HepG2 (cell line): ENCODE measurements around the gene GRIK4. TPM values are rescaled to one million over a fixed set of nuclear protein-coding genes. Genes with fewer than 3 reads are reported as not detected.

ENCODE experiments used
- ATAC-seq: fragments of 200-7000 bp; cut with Tn5 transposase; 3 replicates; pipeline ENCODE4 v1.9.1; 2020; ENCODE audit warnings: mild to moderate bottlenecking, moderate library complexity
- BruUV-seq: library from RNA; stranded (reverse); fragments of 400-500 nt; replicated peaks from 2 replicates; lab custom pipeline; 2021; lab: Mats Ljungman, UMichigan
- CTCF ChIA-PET: fragments of 300-600 bp; formaldehyde crosslinking; extraction: SDS; loops from one replicate; lab custom pipeline; 2021; ENCODE audit warnings: low total read pairs, inconsistent platforms, low intra/inter-chr PET ratio; lab: Yijun Ruan, JAX
- POLR2A ChIA-PET: fragments of 350-600 bp; sonication (Branson Sonifier 250); formaldehyde crosslinking; loops from one replicate; lab custom pipeline; 2020; ENCODE audit warnings: antibody characterized with exemption, inconsistent platforms; lab: Yijun Ruan, JAX
- DNase-seq: peaks from one replicate; pipeline ENCODE4 v3.0.0-alpha.2; 2015; ENCODE audit warnings: low spot score
- FAIRE-seq: peaks from 3 replicates; lab custom pipeline; 2011; peaks lifted over from hg19 to GRCh38; lab: Jason Lieb, UNC
- H2AFZ ChIP-seq: one replicate; pipeline ENCODE4 v1.6.1; 2011; ENCODE audit warnings: low read length, inconsistent platforms
- H3K27ac ChIP-seq: fragments of 300-600 bp; 3 replicates; pipeline ENCODE4 v1.8.0; 2011; ENCODE audit warnings: mixed run types, mild to moderate bottlenecking, mixed read lengths, low read length, inconsistent platforms; ENCODE audit not compliant: insufficient read depth; ENCODE audit errors: extremely low read length
- H3K27me3 ChIP-seq, 2 experiments: fragments of 200-600 bp in 1 of 2; 2 replicates in 1 of 2; 3 replicates in 1 of 2; pipeline versions ENCODE4 v1.6.0 to v1.8.0; 2011; ENCODE audit warnings: low read length in 2 of 2, mild to moderate bottlenecking in 2 of 2, moderate library complexity in 2 of 2, inconsistent platforms in 1 of 2; ENCODE audit not compliant: insufficient read depth in 2 of 2, control insufficient read depth in 1 of 2
- H3K36me3 ChIP-seq, 2 experiments: fragments of 200-600 bp in 1 of 2; replicated peaks in 1 of 2; 2 replicates in 1 of 2; 3 replicates in 1 of 2; pipeline versions ENCODE4 v1.5.1 to v1.8.0; 2011; ENCODE audit warnings: low read length in 2 of 2, inconsistent platforms in 1 of 2; ENCODE audit not compliant: insufficient read depth in 2 of 2, control insufficient read depth in 1 of 2
- H3K4me1 ChIP-seq: 2 replicates; pipeline ENCODE4 v1.5.1; 2012; ENCODE audit warnings: low read length, inconsistent platforms; ENCODE audit not compliant: insufficient read depth
- H3K4me2 ChIP-seq: 2 replicates; pipeline ENCODE4 v1.6.0; 2011; ENCODE audit warnings: low read depth, low read length, inconsistent platforms
- H3K4me3 ChIP-seq, 3 experiments: fragments of 200-600 bp in 1 of 3; sonication (generic), shearing (Covaris generic) in 1 of 3; replicated peaks in 1 of 3; 2 replicates each; pipeline ENCODE4 v1.5.1; 2011 to 2016; ENCODE audit warnings: low read length in 3 of 3, inconsistent platforms in 2 of 3, low read depth in 2 of 3, mild to moderate bottlenecking in 2 of 3, control low read depth in 1 of 3, mixed read lengths in 1 of 3; ENCODE audit not compliant: insufficient read depth in 1 of 3
- H3K79me2 ChIP-seq: one replicate; pipeline ENCODE4 v1.6.1; 2011; ENCODE audit warnings: low read length, inconsistent platforms; ENCODE audit not compliant: insufficient read depth
- H3K9ac ChIP-seq: 2 replicates; pipeline ENCODE4 v1.6.0; 2011; ENCODE audit warnings: mild to moderate bottlenecking, low read depth, low read length, inconsistent platforms; ENCODE audit not compliant: insufficient read depth
- H3K9me3 ChIP-seq: 2 replicates; pipeline ENCODE4 v1.5.1; 2012; ENCODE audit warnings: mild to moderate bottlenecking, low read length
- H4K20me1 ChIP-seq: 2 replicates; pipeline ENCODE4 v1.6.0; 2011; ENCODE audit warnings: inconsistent platforms, mild to moderate bottlenecking, low read length, moderate library complexity; ENCODE audit not compliant: insufficient read depth
- ASH2L ChIP-seq: fragments of 300-600, 200-600 bp; sonication (generic); IDR thresholded peaks from 2 replicates; pipeline ENCODE4 v1.7.0; 2017; ENCODE audit warnings: low read depth, mild to moderate bottlenecking, moderate library complexity, mixed read lengths, low read length; ENCODE audit not compliant: insufficient read length
- ERF ChIP-seq: IDR thresholded peaks from 2 replicates; pipeline ENCODE4 v1.6.1; 2018; ENCODE audit warnings: missing biosample characterization, missing genetic modification reagents
- PITX1 ChIP-seq: sonication (generic); formaldehyde crosslinking; IDR thresholded peaks from 2 replicates; pipeline ENCODE4 v1.5.1; 2020; ENCODE audit warnings: mild to moderate bottlenecking, missing genetic modification reagents
- RXRB ChIP-seq: IDR thresholded peaks from 2 replicates; pipeline ENCODE4 v1.6.1; 2016; ENCODE audit warnings: borderline replicate concordance, missing genetic modification reagents, missing compliant biosample characterization
- SIN3A ChIP-seq: IDR thresholded peaks from 2 replicates; pipeline ENCODE4 v1.6.1; 2011; ENCODE audit warnings: low read depth, mild to moderate bottlenecking, control low read depth, low read length, borderline replicate concordance
- WGBS: methylation state at CpG from one replicate; pipeline ENCODE4 v1.1.6; 2017; ENCODE audit warnings: low lambda C conversion rate; 5-methylcytosine and 5-hydroxymethylcytosine counted together
- in situ Hi-C: cut with HindIII; loops from 2 replicates; pipeline ENCODE4 v1.10.0; 2017; ENCODE audit warnings: low pct_unique_long_range_greater_than_20kb; ENCODE audit not compliant: extremely low pct_ligation_motif_present
- intact Hi-C: fragments of 100-400 bp; cut with micrococcal nuclease; formaldehyde crosslinking; loops from one replicate; pipeline ENCODE4 v1.10.0; 2022; ENCODE audit not compliant: unreplicated experiment
- polyA plus RNA-seq, 8 experiments: library from polyadenylated mRNA; depleted of rRNA in 3 of 8; stranded (reverse) in 7 of 8; unstranded in 1 of 8; fragments of >200 nt; fragmentation: Illumina TruSeq in 4 of 8; extraction: Trizol in 4 of 8; gene quantifications; 2 replicates each; pipeline versions ENCODE4 v1.2.1 to v1.2.3, GENCODE V29; 2011 to 2016; ENCODE audit warnings: low read depth in 4 of 8, missing spikeins in 1 of 8, mixed read lengths in 1 of 8; ENCODE audit not compliant: insufficient read depth in 1 of 8
- total RNA-seq, 5 experiments: library from RNA; depleted of rRNA; stranded (reverse); fragments of >200 nt; fragmentation: Illumina TruSeq; extraction: Trizol; gene quantifications; 2 replicates each; pipeline ENCODE4 v1.2.3, GENCODE V29; 2016; ENCODE audit warnings: low read depth in 1 of 5
- TF ChIP-seq, protein P1 (sequence below): sonication (generic); formaldehyde crosslinking; IDR thresholded peaks from 2 replicates; pipeline ENCODE4 v1.5.1; 2020; ENCODE audit warnings: missing genetic modification reagents, mild to moderate bottlenecking, borderline replicate concordance
- TF ChIP-seq, protein P2 (sequence below): IDR thresholded peaks from 2 replicates; pipeline ENCODE4 v1.6.1; 2016; ENCODE audit warnings: low read depth
- TF ChIP-seq, protein P3 (sequence below): fragments of 450-650 bp; IDR thresholded peaks from 2 replicates; pipeline ENCODE4 v1.6.1; 2016

GRIK4 gene
- total and polyA plus RNA-seq, 2 of the 13 experiments (the other 11 are each of a cell fraction or from before 2014, with no cell fraction given), result 0.04 to 0.07 TPM

DNA sequence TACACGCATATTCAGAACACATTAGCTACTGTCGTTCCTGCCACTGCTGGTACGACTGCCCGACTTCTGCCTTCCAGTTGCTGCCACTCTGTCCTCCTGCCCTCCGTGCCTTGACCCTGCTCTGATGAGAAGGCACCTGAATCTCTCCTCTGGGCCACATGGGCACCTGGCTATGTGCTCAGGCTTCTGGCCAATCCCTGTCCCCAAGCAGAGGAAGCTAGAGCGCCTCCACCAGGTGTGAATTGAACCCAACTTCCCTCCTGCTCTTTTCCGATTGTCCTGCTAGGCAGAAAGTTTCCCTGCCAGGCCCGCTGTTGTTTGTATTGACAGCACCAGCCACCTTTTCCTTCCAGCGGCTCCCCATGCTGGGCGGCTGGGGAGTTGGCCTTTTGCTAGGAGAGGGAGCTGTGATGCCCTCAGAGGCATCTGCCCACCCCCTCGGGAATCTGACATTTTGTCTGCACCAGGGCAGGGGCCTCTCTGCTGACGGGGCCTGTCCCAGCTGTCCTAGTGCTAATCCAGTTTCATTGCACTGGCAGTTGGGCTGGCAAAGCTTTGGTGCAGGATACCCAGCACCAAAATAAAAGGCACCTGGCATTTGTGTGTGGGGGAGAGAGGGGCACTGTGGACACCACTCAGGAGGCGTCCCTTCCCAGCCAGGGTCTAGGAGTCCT is 118.0 kb downstream of the GRIK4 start (continued):
- TF ChIP-seq RXRB (no peak), ERF (CRISPR knock-in tag) (no peak), PITX1 (CRISPR knock-in tag) (no peak), SIN3A (no peak)
- TF ChIP-seq, protein P1, sequence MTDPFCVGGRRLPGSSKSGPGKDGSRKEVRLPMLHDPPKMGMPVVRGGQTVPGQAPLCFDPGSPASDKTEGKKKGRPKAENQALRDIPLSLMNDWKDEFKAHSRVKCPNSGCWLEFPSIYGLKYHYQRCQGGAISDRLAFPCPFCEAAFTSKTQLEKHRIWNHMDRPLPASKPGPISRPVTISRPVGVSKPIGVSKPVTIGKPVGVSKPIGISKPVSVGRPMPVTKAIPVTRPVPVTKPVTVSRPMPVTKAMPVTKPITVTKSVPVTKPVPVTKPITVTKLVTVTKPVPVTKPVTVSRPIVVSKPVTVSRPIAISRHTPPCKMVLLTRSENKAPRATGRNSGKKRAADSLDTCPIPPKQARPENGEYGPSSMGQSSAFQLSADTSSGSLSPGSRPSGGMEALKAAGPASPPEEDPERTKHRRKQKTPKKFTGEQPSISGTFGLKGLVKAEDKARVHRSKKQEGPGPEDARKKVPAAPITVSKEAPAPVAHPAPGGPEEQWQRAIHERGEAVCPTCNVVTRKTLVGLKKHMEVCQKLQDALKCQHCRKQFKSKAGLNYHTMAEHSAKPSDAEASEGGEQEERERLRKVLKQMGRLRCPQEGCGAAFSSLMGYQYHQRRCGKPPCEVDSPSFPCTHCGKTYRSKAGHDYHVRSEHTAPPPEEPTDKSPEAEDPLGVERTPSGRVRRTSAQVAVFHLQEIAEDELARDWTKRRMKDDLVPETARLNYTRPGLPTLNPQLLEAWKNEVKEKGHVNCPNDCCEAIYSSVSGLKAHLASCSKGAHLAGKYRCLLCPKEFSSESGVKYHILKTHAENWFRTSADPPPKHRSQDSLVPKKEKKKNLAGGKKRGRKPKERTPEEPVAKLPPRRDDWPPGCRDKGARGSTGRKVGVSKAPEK, result no peak
- TF ChIP-seq, all 625 proteins: peak for 0

DNA sequence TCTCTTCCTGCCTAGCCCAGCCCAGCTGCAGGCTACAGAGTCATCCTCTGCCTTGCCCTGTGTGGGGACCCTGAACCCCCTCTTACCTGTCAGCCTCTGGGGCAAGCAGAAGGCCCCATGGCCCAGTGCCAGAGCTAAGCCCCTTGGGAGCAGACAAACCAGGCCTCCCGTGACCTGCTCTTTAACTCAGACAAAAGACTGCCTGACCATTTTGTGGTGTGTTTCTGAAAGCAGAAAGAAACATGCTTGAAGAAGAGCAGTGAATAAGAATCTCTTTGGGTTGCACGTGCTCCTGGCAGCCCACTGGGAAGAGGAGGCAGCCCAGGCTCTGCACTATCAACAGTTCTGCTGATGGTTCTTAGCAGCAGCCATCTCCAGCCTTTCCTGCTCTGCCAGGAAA is 118.6 kb downstream of the GRIK4 start:
- WGBS, result 6% methylated on average over 2 of the region's 2 CpGs
- TF ChIP-seq, protein P2, sequence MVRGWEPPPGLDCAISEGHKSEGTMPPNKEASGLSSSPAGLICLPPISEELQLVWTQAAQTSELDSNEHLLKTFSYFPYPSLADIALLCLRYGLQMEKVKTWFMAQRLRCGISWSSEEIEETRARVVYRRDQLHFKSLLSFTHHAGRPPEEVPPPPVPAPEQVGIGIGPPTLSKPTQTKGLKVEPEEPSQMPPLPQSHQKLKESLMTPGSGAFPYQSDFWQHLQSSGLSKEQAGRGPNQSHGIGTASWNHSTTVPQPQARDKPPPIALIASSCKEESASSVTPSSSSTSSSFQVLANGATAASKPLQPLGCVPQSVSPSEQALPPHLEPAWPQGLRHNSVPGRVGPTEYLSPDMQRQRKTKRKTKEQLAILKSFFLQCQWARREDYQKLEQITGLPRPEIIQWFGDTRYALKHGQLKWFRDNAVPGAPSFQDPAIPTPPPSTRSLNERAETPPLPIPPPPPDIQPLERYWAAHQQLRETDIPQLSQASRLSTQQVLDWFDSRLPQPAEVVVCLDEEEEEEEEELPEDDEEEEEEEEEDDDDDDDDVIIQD (CRISPR knock-in tag), result no peak
- TF ChIP-seq, protein P3, sequence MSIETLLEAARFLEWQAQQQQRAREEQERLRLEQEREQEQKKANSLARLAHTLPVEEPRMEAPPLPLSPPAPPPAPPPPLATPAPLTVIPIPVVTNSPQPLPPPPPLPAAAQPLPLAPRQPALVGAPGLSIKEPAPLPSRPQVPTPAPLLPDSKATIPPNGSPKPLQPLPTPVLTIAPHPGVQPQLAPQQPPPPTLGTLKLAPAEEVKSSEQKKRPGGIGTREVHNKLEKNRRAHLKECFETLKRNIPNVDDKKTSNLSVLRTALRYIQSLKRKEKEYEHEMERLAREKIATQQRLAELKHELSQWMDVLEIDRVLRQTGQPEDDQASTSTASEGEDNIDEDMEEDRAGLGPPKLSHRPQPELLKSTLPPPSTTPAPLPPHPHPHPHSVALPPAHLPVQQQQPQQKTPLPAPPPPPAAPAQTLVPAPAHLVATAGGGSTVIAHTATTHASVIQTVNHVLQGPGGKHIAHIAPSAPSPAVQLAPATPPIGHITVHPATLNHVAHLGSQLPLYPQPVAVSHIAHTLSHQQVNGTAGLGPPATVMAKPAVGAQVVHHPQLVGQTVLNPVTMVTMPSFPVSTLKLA, result peak; percentile 13; the same call in 1 of the 2 replicates
- TF ChIP-seq ASH2L, result no peak
- H3K79me2 ChIP-seq, result no peaks in the 10 kb centered on the region
- H3K27me3 ChIP-seq, result peaks cover 4 to 19% of the 10 kb centered on the region in 2 experiments; a peak in 2 of 5 replicates
- ChIA-PET POLR2A (no interaction called here), CTCF (no interaction called here)
- H2AFZ ChIP-seq, result no peak overlapping the region
- no TSS peak for BruUV-seq
- no peak for FAIRE-seq
- H3K9ac ChIP-seq, result no peak overlapping the region
- ATAC-seq, result no peak
- no peaks in the 10 kb centered on the region for H3K36me3 ChIP-seq
- H3K4me1 ChIP-seq, result no peaks in the 10 kb centered on the region
- no peak for DNase-seq
- H4K20me1 ChIP-seq, result no peaks in the 10 kb centered on the region
- in situ Hi-C loops, result no loop called here
- intact Hi-C loops, result no loop called here
- H3K4me3 ChIP-seq, result no peak overlapping the region
- H3K27ac ChIP-seq, result no peak overlapping the region
- H3K4me2 ChIP-seq, result no peak overlapping the region
- H3K9me3 ChIP-seq, result no peaks in the 10 kb centered on the region
